Transverse colon (tissue), 4 donors: ENCODE data around the gene ISX.

Experiments
- EP300 ChIP-seq: sonication (generic); formaldehyde crosslinking; IDR thresholded peaks from one replicate; pipeline ENCODE4 v1.6.1; 2017; ENCODE audit warnings: antibody characterized with exemption, low read depth
- POLR2A ChIP-seq: fragments of 450-650 bp; IDR thresholded peaks from one replicate; pipeline ENCODE4 v1.6.1; 2016; ENCODE audit warnings: antibody characterized with exemption, mild to moderate bottlenecking, moderate library complexity
- POLR2AphosphoS5 ChIP-seq, 3 donors: sonication (generic); formaldehyde crosslinking; IDR thresholded peaks; one replicate each; pipeline ENCODE4 v1.6.1; 2016; ENCODE audit warnings: antibody characterized with exemption in 3 of 3
- TF ChIP-seq, protein P1 (sequence below), 5 experiments: fragments of 200-600 bp in 3 of 5; fragments of 450-650 bp in 2 of 5; sonication (generic) in 3 of 5; IDR thresholded peaks; 1 replicate in 2 of 5; 2 replicates in 3 of 5; pipeline ENCODE4 v1.5.1; 2016 to 2017; ENCODE audit warnings: antibody characterized with exemption in 5 of 5, inconsistent platforms in 3 of 5, mild to moderate bottlenecking in 2 of 5, moderate library complexity in 1 of 5

DNA sequence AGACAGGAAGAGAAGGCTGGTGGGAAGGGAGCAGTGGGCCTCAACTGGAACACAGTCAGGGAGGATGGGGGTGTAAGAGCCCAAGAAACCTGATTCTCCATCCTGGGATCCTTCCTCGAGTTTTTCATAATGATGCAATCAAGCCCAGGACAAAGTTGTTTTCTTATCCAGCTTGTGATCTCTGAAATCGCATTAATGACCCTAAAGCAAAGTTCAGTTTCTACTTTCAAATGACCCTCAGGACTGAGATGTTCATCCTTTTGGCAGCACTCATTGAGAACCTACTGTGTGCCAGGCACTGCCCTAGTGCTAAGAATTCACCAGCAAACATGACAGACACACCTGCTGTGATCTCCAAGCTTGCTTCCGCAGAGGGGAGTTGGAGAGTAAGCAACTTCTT, 45.3 kb downstream of the ISX start:
- no peak for TF ChIP-seq POLR2AphosphoS5 (IDR thresholded peaks at IDR 0.05)
- TF ChIP-seq, protein P1, sequence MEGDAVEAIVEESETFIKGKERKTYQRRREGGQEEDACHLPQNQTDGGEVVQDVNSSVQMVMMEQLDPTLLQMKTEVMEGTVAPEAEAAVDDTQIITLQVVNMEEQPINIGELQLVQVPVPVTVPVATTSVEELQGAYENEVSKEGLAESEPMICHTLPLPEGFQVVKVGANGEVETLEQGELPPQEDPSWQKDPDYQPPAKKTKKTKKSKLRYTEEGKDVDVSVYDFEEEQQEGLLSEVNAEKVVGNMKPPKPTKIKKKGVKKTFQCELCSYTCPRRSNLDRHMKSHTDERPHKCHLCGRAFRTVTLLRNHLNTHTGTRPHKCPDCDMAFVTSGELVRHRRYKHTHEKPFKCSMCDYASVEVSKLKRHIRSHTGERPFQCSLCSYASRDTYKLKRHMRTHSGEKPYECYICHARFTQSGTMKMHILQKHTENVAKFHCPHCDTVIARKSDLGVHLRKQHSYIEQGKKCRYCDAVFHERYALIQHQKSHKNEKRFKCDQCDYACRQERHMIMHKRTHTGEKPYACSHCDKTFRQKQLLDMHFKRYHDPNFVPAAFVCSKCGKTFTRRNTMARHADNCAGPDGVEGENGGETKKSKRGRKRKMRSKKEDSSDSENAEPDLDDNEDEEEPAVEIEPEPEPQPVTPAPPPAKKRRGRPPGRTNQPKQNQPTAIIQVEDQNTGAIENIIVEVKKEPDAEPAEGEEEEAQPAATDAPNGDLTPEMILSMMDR (IDR thresholded peaks at IDR 0.05) = no peak
- no peak for TF ChIP-seq POLR2A
- no peak for TF ChIP-seq EP300
